Glomerular visceral epithelial cell (primary cell): ENCODE measurements around the gene CFAP58.
A peak's percentile ranks its signal among the peaks of the same experiment; 100 is the strongest.

ENCODE experiments used
- DNase-seq: peaks from one replicate; pipeline ENCODE4 v3.0.0-alpha.2; 2016; ENCODE audit errors: extremely low spot score

CFAP58 gene

GRCh38 chr10:104322416-104322782, 31.2 kb upstream of the CFAP58 start:
- DNase-seq: no peak

DNA sequence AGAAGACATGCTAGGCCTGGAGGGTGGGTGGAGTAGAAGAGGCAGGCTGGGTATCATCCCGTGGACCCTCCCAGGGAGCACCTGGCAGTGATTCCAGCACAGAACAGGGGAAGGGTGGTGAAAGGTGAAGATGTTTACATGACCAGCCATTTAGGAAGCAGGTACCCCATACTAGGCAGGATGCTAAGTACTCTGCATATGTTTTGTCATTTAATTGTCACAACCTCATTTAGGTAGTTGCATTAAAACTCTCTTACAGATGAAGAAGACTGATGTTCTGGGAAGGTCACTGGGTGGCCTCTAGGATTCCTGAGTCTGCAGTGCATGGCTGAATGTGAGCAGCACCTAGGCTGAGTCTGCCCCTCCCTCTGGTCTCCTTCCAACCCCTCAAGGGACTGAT, 30.5 kb upstream of the CFAP58 start:
- DNase-seq: no peak

GRCh38 chr10:104323760-104324201, 29.9 kb upstream of the CFAP58 start:
- DNase-seq: no peak

- DNase-seq: no peak
These were observed 29.4 kb upstream of the CFAP58 start for GRCh38 chr10:104324221-104324686.

- no peak for DNase-seq
These were observed 28.7 kb upstream of the CFAP58 start for GRCh38 chr10:104324931-104325330.

DNA sequence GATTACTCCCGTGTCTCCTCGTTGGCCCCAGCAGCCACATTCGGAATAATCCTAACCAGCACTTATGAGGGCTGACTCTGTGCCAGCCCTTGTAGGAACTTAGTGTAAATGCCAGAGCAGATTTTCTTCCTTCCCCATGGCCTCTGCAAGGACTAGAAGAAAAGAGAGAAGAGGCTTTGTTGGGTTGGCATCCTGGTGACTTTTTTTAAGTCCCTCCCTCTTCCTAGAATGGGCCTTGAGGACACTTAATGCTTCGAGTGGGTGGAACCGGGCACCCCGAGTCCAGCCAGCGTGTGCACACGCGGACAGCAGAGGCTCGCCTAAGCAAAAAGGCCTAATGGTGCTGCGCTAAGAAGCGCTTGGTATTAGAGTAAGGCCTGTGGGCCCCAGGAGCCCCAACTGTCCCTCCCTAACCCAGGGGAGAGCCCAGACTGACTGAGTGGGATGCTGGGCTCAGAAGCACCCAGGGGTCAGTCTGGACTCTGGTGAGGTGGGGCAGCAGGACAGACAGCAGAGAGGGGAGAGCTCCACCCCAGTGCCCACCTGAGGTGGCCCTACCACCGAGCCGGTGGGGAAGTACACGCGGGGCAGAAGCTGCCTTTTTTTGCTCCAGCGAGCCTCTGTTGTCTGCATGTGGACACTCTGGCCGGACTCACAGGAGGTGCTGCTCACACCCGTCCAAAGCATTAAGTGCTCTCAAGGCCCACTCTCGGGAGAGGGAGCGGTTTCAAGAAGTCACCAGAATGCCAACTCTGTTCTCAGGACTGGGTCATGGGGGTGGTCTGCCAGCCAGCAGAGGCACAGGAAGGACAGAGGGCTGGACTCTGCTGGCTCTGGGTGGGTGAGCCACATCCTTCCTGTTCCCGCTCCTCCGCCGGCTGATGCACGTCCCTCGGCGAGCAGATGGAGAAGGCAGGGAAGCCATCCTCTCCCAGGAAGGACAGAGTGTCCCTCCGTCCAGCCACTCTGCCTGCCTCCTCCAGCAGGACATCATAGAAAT, 27.9 kb upstream of the CFAP58 start:
- DNase-seq: no peak

DNA sequence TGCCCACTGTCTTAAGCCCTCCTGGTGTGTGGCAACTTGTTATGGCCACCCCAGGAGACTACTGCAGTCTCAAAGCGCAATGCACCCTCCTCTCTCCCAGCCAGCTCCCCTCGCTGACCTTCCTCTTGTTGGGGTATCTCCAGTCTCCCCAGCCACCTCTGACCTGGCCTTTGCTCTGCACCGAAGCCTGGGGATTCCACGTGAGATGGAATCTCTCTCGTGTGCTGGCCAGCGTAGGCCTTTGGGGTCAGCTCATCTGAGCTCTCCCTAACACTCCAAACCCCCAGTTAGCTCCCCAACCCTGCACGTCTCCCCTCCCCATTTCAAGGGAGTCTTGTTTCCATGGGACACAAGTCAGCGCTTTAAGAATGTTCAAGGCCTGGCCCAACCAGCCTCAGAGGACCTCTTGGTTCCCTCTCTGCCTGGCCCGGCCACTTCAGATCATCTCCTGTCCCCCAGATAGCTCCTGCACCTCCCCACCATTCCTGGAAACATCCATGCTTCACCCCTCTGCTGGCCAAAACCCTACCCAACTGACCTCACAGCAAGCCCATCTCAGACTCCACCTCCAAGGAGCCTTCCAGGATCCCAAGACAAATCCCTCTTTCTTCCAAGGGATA, 26.5 kb upstream of the CFAP58 start:
- no peak for DNase-seq

DNA sequence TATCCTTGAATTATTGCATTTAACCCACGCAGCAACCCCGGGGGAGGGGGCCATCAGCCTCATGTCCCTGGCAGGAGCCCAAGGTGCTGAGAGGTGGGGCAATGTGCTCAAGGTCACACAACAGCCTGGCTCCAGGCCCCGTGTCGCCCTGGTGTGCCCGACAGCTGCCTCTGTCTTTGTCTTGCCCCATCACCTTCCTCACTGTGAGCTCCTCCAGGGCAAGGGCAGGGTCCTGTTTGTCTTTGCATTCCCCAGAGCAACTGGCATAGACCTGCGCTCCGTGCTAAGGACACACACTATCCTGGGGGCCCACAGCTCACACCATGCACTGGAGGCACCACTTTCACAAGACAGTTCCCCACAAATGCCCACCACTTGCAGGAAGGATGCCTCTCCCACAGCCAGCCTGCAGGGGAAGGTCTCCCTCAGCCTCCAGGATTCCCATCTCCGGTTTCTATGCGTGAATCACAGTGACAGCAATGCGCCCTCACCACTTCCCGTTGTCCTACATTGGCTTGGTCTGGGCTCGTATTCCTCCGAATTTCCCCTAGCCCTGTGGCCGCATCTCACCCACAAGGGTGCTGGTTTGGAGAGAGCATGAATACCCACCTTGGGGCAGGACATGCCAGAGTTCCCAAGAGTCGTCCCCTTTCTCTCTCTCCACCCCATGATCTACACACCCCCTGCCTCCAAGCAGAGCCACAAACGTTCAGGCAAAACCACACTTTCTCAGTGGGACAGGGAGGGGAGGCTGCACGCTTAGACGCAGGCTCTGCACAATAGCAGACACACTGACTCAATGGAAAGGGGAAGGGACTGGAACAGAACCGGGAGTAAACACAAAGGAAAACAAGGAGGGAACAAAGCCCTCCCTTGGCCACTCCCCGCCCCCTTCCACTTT, 25.6 kb upstream of the CFAP58 start:
- peak; percentile 85 for DNase-seq

GRCh38 chr10:104328646-104328895, 25.1 kb upstream of the CFAP58 start:
- no peak for DNase-seq

DNA sequence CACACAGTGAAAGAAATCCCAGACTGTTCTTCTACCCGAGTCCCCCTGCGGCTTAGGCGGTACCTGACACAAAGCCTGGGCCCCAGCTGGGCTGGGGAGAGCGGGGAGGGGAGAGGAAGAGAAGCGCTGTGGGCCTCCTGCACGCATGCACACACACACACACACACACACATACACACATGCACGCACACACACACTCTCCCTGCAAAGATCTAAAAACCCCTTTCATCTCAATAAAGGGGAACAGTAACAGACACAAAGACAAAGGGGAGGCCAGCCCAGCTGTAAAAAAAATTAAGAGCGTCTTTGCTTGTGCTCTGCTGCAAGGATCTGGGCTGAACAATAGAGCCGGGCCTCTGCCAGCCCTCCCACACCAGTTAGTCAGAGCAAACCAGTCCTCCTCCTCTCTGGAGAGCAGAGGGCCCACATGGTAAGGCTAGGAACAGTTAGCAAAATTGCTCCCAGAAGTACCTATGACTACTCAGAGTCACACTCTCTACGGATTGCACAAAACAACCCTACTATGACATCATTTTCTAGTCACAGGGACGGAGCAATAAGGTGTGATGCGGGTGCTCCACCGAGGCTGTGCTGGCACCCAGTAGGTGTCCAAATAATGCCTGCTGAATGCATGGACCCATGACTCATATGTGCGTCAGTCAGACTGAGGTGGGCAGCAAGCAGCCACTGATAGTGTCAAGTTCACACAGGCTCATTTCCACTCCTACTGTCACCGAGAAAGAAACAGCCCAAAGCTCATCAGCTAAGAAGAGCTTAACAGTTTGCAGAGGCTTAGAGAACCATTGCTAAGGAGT, 24.5 kb upstream of the CFAP58 start:
- DNase-seq: peak; percentile 88

DNA sequence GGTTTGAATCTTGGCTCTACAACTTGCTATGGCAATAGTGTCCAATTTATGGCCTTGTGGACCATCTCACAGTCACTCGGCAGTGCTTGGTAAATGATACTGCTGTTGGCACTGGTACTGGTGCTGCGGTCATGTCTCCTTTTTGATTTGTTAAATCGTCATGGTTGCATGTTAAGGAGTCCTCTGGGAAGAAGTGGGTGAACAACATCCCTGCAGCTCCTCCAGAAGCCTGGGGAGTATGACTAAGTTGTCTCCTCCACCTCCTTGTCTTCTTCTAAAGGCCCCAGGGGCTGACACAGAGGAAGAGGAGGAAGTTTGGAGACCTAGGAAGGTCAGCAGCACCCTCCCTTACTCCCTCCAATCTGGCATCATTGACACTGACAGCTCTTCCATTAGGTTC, 23.9 kb upstream of the CFAP58 start:
- peak; percentile 71 for DNase-seq

DNA sequence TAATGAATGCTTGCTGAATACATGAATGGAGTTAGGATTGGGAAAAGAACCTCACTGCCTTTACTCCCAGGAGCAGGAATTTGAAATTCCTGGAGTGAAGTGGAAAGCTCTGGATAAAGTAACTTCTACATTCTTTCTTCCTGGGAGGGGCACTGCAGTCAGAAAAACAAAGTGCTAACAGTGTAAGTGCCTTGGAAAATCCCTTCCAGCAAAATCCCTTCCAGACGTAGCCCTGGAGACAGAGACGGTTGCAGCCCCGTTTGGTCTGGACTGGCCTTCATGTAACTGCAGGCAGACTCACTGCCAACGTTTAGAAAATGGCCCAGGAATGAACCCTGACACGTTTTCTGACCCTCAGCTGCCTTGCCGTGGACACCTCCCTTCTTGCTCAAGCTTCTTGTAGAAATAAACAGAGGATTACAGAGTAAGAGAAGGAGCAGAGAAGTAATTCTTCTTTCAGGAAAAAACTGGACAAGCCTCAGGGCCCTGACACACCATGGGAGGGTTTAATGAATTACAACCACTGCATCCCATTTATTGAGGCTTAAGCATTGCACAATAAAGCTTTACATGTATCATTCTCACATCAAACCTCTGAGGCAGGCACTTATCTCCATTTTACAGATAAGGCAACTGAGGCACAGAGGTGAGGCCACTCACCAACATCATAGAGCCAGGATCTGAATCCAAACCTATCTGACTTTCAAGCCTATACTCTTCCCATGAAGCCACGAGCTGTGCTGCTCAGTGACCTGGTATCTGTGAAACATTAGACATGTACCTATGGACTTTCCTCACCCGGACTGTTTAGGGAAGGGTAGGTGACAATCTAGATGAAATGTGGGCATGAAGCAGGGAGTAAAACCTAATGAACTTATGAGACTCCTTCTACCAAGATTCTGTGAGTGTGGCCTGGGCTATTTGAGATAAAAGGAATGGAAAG, 23.2 kb upstream of the CFAP58 start:
- DNase-seq: peak; percentile 55

GRCh38 chr10:104331208-104331838, 22.3 kb upstream of the CFAP58 start:
- DNase-seq: peak; percentile 62

DNA sequence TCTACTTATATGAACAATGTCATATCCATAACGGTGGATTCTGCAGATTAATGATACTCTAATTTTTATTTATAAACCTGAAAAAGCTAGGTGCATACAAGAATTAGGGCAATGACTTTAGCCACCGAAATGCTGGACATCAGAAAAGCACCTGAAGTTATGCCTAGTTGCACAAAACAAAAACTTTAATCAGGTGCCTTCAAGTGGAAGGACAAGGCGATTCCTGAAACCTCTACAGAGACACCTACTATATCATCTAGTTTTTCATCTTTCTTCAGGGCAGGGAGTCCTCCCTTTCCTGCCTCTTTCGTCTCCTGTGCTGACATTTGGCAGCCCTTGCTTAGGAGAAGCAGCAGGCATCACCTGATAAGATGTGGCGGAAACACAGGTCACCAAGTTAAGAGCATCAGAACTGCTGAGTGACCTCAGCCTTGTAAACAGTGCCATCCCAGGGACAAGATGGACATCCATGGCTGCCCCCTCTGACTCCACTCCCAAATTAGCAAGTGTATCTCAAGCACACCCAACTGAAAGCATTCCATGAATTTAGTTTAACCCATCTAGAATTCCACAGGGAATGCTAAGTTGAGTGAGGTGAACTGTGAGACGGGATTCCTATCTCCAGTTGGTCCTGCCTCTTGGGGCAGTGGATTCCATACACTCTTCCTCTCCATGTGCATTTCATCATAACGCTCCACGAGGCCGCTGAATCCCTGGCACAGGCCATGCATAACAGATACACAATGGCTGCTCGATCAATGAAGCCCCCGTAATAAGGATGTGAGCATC, 21.2 kb upstream of the CFAP58 start:
- DNase-seq: no peak

DNA sequence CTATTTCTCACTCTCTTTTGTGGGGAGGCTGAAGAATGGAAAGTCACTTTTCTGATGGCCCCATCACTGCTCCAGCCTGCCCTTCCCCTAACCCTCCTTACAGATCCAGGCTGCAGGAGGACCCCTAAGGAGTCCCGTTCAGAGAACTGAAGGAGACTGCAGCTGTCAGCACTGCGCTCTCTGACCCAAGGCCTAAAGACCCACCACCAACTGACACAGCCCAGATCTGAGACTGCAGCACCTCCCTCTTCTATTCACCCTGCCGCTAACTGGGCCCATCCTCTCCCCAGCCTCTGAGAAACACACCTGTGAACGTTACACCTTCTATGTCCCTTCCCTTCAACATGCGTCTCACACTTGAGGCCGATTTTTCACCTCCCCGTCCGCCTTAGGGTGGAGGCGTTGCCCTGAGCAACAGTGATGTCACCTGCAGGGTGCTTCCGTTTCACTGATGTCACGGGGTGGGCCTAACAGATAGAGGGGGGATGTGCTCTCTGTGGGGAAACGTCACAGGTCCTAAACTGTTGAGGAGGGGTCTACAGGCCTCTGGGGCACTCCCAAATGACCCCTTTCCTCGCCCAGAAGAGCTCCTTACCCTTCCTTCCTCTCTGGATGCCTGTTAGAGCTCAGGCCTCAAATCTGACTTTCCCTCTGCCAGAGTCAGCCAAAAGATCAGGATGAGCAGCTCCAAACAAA, 20.5 kb upstream of the CFAP58 start:
- DNase-seq: no peak

DNA sequence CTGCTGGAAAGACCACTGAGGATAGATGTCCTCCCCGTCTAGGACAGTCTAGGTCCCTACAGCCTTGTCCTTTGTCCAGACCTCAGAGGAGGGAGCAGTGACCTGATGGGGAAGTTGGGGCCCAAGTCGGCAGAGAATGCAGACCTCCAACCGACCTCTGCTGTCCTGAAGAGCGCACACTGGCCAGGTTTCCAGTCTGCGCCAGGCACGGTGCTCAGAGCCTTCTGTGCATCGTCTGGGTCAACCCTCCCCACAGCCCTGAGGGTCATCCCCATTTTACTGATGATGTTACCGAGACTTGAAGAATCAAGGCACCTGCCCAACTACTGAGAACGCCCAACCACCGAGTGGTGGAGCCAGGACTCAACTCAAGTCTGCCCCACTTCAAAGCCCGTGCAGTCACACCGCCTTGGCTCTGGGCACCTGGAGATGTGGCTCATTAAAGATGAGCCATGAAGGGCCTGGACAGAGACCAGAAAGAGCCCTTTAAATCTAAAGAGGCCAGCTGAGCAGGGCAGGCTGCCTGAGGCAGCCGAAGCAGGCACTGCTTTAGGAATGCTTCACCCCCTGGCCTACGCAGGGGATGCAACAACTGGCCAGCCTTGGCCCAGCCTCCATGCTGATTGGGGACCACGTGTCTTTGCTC, 19.8 kb upstream of the CFAP58 start:
- DNase-seq: no peak

- no peak for DNase-seq
These were observed 19.1 kb upstream of the CFAP58 start for GRCh38 chr10:104334561-104334960.
